ENCODE results near the gene UVRAG. TPM values are rescaled to one million over a fixed set of nuclear protein-coding genes. Genes with fewer than 3 reads are reported as not detected.

The UVRAG gene
- total and polyA plus RNA-seq, 2 of the 4 experiments (the other 2 are of a cell fraction): 5.6 to 10.9 TPM

DNA sequence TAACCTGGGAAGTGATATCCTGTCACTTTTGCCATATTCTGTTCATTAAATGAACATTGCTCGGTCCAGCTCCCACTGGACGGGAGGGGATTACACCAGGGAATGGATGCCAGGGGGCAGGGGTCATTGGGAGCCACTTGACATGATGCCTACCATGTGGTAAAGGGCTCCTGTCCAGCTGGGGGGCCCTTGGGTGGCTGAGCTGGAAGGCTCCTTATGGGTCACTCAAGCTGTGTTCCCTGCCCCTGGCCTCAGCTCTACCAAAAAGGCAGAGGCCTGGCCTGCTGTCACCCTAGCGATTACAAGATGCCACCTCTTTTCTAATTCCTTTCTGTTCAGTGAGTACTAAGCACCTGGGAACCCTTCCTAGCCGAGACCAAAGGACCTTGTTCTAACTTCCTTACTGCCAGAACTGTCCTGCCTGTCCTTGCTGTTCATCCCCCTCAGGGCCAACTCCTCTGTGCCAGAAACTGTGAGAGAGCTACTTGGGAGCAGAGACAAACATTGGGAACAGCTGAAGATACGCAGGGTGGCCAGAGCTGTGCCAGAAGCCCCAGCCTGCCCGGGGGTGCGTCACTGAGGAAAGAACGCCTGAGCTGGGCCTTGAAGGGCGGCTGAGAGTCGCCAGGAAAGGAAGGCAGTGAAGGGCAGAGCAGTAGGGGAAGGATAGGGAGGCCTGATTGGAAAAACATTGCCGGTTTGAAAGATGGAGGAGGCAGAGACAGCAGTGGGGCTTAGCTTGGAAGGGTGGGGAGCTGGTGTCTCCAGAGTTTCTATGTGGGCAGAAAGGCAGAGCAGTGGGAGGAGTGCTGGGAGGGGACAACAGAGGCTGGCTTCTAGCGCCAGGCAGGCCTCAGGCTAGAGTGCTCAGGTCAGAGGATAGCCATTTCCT is 12.7 kb upstream of the UVRAG start:
- no peak overlapping the region for H3K9ac ChIP-seq (ENCODE audit: low read depth, low read length)
- H3K56ac ChIP-seq (ENCODE audit: extremely low read depth, insufficient read depth, low read length): no peak overlapping the region
- H3K23ac ChIP-seq (ENCODE audit: low read depth, low read length): no peak overlapping the region
- H4K20me1 ChIP-seq (ENCODE audit: insufficient read depth, low read length): 0 out of 2 replicates have a peak, but pooled peaks cover 5% of the 10 kb centered on the region
- H3K27ac ChIP-seq (ENCODE audit: insufficient read depth, low read length): no peak overlapping the region
- BruUV-seq (replicated peaks): no TSS peak
- no peaks in the 10 kb centered on the region for H3K27me3 ChIP-seq (ENCODE audit: control insufficient read depth, insufficient read depth, low read length)
- ChIA-PET CTCF (interaction anchor here (1.3 to 1.4 kb wide), 2 partner anchors 62 to 73 kb away, joined by 3 to 5 read pairs; no protein-coding TSS in a partner anchor), POLR2A (ENCODE audit: unreplicated experiment) (no interaction called here)
- H3K36me3 ChIP-seq (ENCODE audit: control insufficient read depth, insufficient read depth, low read length): no peaks in the 10 kb centered on the region
- peaks cover 2% of the 10 kb centered on the region for H3K4me1 ChIP-seq (ENCODE audit: control insufficient read depth, insufficient read depth, low read length)
- in situ Hi-C loops (cut with MboI; ENCODE audit: low sequenced_read_pairs) (loop anchor here (10.0 kb wide), 1 partner anchor 513 kb away; no protein-coding TSS in a partner anchor), intact Hi-C loops (cut with micrococcal nuclease) (loop anchor here (2.0 to 5.0 kb wide), 2 partner anchors 350 to 517 kb away; no protein-coding TSS in a partner anchor), dilution Hi-C loops (cut with HindIII; ENCODE audit: low sequenced_read_pairs, unreplicated experiment) (no loop called here)
- no peak overlapping the region for H2AK5ac ChIP-seq (ENCODE audit: low read depth, low read length)
- H3K9me1 ChIP-seq (ENCODE audit: insufficient read depth, low read length): 0 out of 2 replicates have a peak, but pooled peaks cover 3% of the 10 kb centered on the region
- H3K4me3 ChIP-seq (ENCODE audit: insufficient read depth, low read depth, low read length): no peak overlapping the region
- H3K18ac ChIP-seq (ENCODE audit: low read depth, low read length): no peak overlapping the region
- TF ChIP-seq RFX5 (IDR thresholded peaks at IDR 0.05; ENCODE audit: low read depth, low read length) (no peak), POLR2A (IDR thresholded peaks at IDR 0.05; ENCODE audit: low read depth, low read length) (no peak), MAZ (IDR thresholded peaks at IDR 0.05; ENCODE audit: borderline replicate concordance, low read depth, low read length) (no peak), CEBPB (IDR thresholded peaks at IDR 0.05; ENCODE audit: low read depth, low read length) (no peak), MXI1 (IDR thresholded peaks at IDR 0.05; ENCODE audit: borderline replicate concordance, low read depth, low read length) (no peak), MAFK (IDR thresholded peaks at IDR 0.05; ENCODE audit: low read depth, low read length) (no peak), RAD21 (IDR thresholded peaks at IDR 0.05; ENCODE audit: low read length) (no peak), ELK1 (IDR thresholded peaks at IDR 0.05; ENCODE audit: borderline replicate concordance, low read depth, low read length) (no peak), SMC3 (IDR thresholded peaks at IDR 0.05; ENCODE audit: low read depth, low read length) (no peak), FOS (IDR thresholded peaks at IDR 0.05; ENCODE audit: low read depth, low read length) (no peak), RCOR1 (IDR thresholded peaks at IDR 0.05; ENCODE audit: insufficient replicate concordance, low read length) (no peak)
- TF ChIP-seq, protein P1, sequence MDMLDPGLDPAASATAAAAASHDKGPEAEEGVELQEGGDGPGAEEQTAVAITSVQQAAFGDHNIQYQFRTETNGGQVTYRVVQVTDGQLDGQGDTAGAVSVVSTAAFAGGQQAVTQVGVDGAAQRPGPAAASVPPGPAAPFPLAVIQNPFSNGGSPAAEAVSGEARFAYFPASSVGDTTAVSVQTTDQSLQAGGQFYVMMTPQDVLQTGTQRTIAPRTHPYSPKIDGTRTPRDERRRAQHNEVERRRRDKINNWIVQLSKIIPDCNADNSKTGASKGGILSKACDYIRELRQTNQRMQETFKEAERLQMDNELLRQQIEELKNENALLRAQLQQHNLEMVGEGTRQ (IDR thresholded peaks at IDR 0.05; ENCODE audit: low read depth, low read length): no peak
- TF ChIP-seq, protein P2, sequence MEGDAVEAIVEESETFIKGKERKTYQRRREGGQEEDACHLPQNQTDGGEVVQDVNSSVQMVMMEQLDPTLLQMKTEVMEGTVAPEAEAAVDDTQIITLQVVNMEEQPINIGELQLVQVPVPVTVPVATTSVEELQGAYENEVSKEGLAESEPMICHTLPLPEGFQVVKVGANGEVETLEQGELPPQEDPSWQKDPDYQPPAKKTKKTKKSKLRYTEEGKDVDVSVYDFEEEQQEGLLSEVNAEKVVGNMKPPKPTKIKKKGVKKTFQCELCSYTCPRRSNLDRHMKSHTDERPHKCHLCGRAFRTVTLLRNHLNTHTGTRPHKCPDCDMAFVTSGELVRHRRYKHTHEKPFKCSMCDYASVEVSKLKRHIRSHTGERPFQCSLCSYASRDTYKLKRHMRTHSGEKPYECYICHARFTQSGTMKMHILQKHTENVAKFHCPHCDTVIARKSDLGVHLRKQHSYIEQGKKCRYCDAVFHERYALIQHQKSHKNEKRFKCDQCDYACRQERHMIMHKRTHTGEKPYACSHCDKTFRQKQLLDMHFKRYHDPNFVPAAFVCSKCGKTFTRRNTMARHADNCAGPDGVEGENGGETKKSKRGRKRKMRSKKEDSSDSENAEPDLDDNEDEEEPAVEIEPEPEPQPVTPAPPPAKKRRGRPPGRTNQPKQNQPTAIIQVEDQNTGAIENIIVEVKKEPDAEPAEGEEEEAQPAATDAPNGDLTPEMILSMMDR (conservative IDR thresholded peaks at IDR 0.05; ENCODE audit: low read depth, low read length): no peak
- H3K4ac ChIP-seq (ENCODE audit: low read depth, low read length): no peak overlapping the region
- no peak overlapping the region for H2BK20ac ChIP-seq (ENCODE audit: low read depth, low read length)
- no peak overlapping the region for H2BK5ac ChIP-seq (ENCODE audit: low read depth, low read length, poor library complexity, severe bottlenecking)
- H4K8ac ChIP-seq (ENCODE audit: low read depth in 2 of 2, low read length in 2 of 2): no peak overlapping the region
- H3K9me3 ChIP-seq (ENCODE audit: control insufficient read depth, insufficient read depth, low read length): no peaks in the 10 kb centered on the region
- no peak overlapping the region for H2AFZ ChIP-seq (replicated peaks; ENCODE audit: low read length, poor library complexity)
- H4K5ac ChIP-seq (ENCODE audit: low read depth, low read length): no peak overlapping the region
- DNase-seq (no peak), ATAC-seq (ENCODE audit: low read depth) (no peak)
- H4K91ac ChIP-seq (ENCODE audit: insufficient read depth, low read depth, low read length): no peak overlapping the region
- H2AK9ac ChIP-seq (replicated peaks; ENCODE audit: low read depth, low read length, poor library complexity): no peak overlapping the region
- no peaks in the 10 kb centered on the region for H3K79me1 ChIP-seq (ENCODE audit: low read depth in 1 of 2, low read length in 2 of 2)
- H3K4me2 ChIP-seq (ENCODE audit: low read depth, low read length): no peak overlapping the region
- 72% methylated on average over 7 of the region's 12 CpGs; no CpG with 5 or more reads in 1 of the 2 experiments for WGBS, 2 experiments (ENCODE audit: extremely low coverage in 2 of 2, insufficient read length in 1 of 2)
- no peak overlapping the region for H3K14ac ChIP-seq (replicated peaks; ENCODE audit: low read depth, low read length)
- no peak overlapping the region for H2BK120ac ChIP-seq (ENCODE audit: low read depth, low read length)
- H2BK15ac ChIP-seq (ENCODE audit: low read depth, low read length): no peak overlapping the region

Measured in IMR-90 (cell line).